Activated CD4-positive, alpha-beta T cell treated with anti-CD3 and anti-CD28 coated beads for 36 hours (primary cell): ENCODE results near the gene CHTOP. TPM values are rescaled to one million over a fixed set of nuclear protein-coding genes. Genes with fewer than 3 reads are reported as not detected.

ENCODE experiments used
- ATAC-seq: fragments of 200-7000 bp; cut with Tn5 transposase; one replicate; pipeline ENCODE4 v1.10.0; 2021; ENCODE audit warnings: mild to moderate bottlenecking, moderate library complexity
- CTCF ChIA-PET: fragments of 350-600 bp; sonication (Branson Sonifier 250); formaldehyde crosslinking; loops from one replicate; lab custom pipeline; 2021; ENCODE audit warnings: antibody characterized with exemption; lab: Charles Lee
- POLR2A ChIA-PET: fragments of 350-600 bp; sonication (Branson Sonifier 250); formaldehyde crosslinking; loops from one replicate; lab custom pipeline; 2021; ENCODE audit warnings: antibody characterized with exemption, inconsistent platforms; lab: Charles Lee
- DNase-seq: peaks from one replicate; pipeline ENCODE4 v3.0.0-alpha.2; 2020
- H3K27ac Mint-ChIP-seq: one replicate; pipeline ENCODE4 v1.8.0; 2021; ENCODE audit warnings: mixed read lengths
- H3K27me3 Mint-ChIP-seq: one replicate; pipeline ENCODE4 v1.8.0; 2021; ENCODE audit warnings: mixed read lengths
- H3K36me3 Mint-ChIP-seq: one replicate; pipeline ENCODE4 v1.8.0; 2021; ENCODE audit warnings: low read depth, mixed read lengths
- H3K4me1 Mint-ChIP-seq: one replicate; pipeline ENCODE4 v1.8.0; 2021; ENCODE audit warnings: mixed read lengths
- H3K4me3 Mint-ChIP-seq: one replicate; pipeline ENCODE4 v1.8.0; 2021; ENCODE audit warnings: mild to moderate bottlenecking, moderate library complexity, mixed read lengths
- H3K9me3 Mint-ChIP-seq: one replicate; pipeline ENCODE4 v1.8.0; 2021; ENCODE audit warnings: low read depth, mixed read lengths
- intact Hi-C, 2 experiments: fragments of 100-400 bp; cut with DNase I in 1 of 2; cut with micrococcal nuclease in 1 of 2; formaldehyde crosslinking; loops; one replicate each; pipeline versions ENCODE4 v1.14.2 to v1.15.1; 2022 to 2024; cut with DNase I, micrococcal nuclease
- total RNA-seq, 2 experiments: library from RNA; stranded (reverse); gene quantifications; one replicate each; pipeline ENCODE4 v1.2.3, GENCODE V29; 2021

Gene CHTOP
- total RNA-seq, 2 experiments from 2014 or later = 85.1 to 91.4 TPM

GRCh38 chr1:153602749-153603148 is 31.1 kb upstream of the CHTOP start:
- ATAC-seq (no peak), DNase-seq (no peak)
- CTCF ChIA-PET = interaction anchor here (1.7 kb wide), 1 partner anchor 20 kb away, joined by 5 read pairs; no protein-coding TSS in a partner anchor
- Mint-ChIP-seq H3K36me3 (no peaks in the 10 kb centered on the region), H3K9me3 (no peaks in the 10 kb centered on the region), H3K27ac (no peak overlapping the region), H3K4me1 (peaks cover 13% of the 10 kb centered on the region), H3K4me3 (no peak overlapping the region), H3K27me3 (no peaks in the 10 kb centered on the region)
- intact Hi-C loops = loop anchor here in 1 of 2 experiments (10.0 kb wide), 1 partner anchor 248 kb away; the partner anchor contains the start of gene S100A9
- POLR2A ChIA-PET = no interaction called here

DNA sequence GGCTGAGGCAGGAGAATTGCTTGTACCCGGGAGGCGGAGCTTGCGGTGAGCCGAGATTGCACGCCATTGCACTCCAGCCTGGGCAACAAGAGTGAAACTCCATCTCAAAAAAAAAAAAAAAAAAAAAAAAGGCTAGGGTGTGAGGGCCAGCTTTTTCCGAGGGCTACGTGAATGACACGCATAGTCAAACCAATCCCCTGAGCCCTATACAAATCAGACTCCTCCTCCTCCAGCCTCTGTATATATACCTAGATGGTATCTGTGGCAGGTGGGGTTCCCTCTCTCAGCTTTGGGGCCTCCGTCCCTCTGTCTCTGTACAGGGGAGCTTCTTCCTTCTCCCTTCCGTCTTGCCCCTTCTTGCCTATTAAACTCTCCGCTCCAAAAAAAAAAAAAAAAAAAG is 27.7 kb upstream of the CHTOP start:
- ChIA-PET POLR2A (no interaction called here), CTCF (interaction anchor here (1.6 to 2.6 kb wide), 3 partner anchors 8 to 95 kb away, joined by 5 to 11 read pairs (median 9); no protein-coding TSS in a partner anchor)
- Mint-ChIP-seq H3K4me1 (peaks cover 5% of the 10 kb centered on the region), H3K9me3 (no peaks in the 10 kb centered on the region), H3K27me3 (no peaks in the 10 kb centered on the region), H3K27ac (no peak overlapping the region), H3K4me3 (no peak overlapping the region), H3K36me3 (no peaks in the 10 kb centered on the region)
- intact Hi-C loops = loop anchor here in 1 of 2 experiments (10.0 kb wide), 1 partner anchor 251 kb away; the partner anchor contains the start of gene S100A9
- ATAC-seq (no peak), DNase-seq (no peak)

DNA sequence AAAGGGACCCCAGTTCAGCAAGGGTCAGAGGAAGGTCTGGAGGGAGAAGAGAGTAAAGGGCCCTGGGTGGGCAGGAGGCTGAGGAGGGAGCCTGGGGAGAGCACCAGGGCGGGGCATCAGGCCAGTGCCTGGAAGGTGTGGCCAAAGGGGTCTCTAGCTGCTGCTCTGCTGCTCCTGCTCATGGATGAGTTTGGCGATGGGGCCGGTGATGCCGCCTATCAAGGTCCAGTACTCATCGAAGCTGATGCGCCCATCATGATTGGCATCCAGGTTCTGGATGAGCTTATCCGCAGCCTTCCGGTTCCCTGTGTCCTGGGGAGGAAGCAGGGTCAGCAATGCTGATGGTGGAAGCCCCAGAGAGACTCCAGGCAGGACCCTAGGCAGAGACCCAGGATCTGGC is 26.5 kb upstream of the CHTOP start:
- no peaks in the 10 kb centered on the region for H3K27me3 Mint-ChIP-seq

GRCh38 chr1:153608089-153608682 is 25.7 kb upstream of the CHTOP start:
- ChIA-PET POLR2A (no interaction called here), CTCF (interaction anchor here (0.8 to 2.6 kb wide), 4 partner anchors 9 to 97 kb away, joined by 3 to 11 read pairs (median 7); no protein-coding TSS in a partner anchor)
- Mint-ChIP-seq H3K9me3 (no peaks in the 10 kb centered on the region), H3K27me3 (no peaks in the 10 kb centered on the region), H3K27ac (no peak overlapping the region), H3K4me1 (no peaks in the 10 kb centered on the region), H3K4me3 (no peak overlapping the region), H3K36me3 (no peaks in the 10 kb centered on the region)
- ATAC-seq = no peak
- no peak for DNase-seq
- intact Hi-C loops = loop anchor here in 1 of 2 experiments (10.0 kb wide), 1 partner anchor 253 kb away; the partner anchor contains the start of gene S100A9

More for the DNA sequence above, 26.5 kb upstream of the CHTOP start:
- no peak for DNase-seq
- ChIA-PET POLR2A (no interaction called here), CTCF (interaction anchor here (0.6 to 2.6 kb wide), 5 partner anchors 8 to 96 kb away, joined by 3 to 11 read pairs (median 5); no protein-coding TSS in a partner anchor)
- Mint-ChIP-seq H3K27ac (no peak overlapping the region), H3K9me3 (no peaks in the 10 kb centered on the region), H3K4me3 (no peak overlapping the region), H3K36me3 (no peaks in the 10 kb centered on the region), H3K4me1 (peaks cover 4% of the 10 kb centered on the region)
- intact Hi-C loops = loop anchor here in 1 of 2 experiments (10.0 kb wide), 1 partner anchor 253 kb away; the partner anchor contains the start of gene S100A9
- ATAC-seq = no peak

DNA sequence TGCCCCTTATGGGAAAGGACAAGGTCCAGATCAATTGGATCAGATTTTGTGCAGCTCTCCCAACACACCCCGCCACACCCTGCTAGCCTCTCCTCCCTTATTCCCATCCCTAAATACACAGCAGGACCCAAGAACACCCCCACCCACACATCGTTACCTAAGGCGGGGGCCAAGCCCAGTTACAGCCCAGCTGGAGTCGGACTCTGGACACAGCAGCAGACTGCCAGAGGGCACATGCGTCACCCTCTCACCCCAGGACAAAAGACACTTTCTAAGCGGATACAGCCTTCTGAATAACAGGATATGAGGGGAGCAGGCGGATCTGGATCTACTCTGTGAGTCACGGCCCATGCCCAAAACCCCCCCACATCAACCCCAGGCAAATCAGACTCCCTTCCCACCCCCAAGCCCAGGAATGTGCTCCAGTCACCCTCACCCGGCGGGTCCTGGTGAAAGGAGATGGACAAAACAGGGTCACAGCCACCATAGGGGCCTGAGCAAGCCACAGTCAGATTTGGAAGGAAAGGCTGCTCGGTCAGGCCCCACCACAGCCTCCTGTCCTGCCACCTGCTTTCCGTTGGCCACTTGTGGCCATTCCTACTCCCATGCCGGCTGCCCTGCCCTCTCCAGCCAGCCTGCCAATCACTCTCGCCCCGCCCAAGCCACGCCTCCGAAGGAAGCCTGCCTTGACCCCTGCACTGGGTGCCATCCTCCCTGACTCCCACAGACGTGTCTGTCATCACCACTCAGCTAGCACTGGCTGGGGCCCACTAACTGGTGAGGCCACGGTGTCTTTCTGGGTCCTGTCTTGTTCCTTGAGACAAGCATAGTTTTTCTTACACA is 24.9 kb upstream of the CHTOP start:
- CTCF ChIA-PET = interaction anchor here (2.3 to 2.6 kb wide), 2 partner anchors 8 to 98 kb away, joined by 9 to 11 read pairs; no protein-coding TSS in a partner anchor
- ATAC-seq (no peak), DNase-seq (no peak)
- intact Hi-C loops = loop anchor here in 1 of 2 experiments (10.0 kb wide), 1 partner anchor 254 kb away; the partner anchor contains the start of gene S100A9
- POLR2A ChIA-PET = no interaction called here
- Mint-ChIP-seq H3K4me3 (no peak overlapping the region), H3K27me3 (no peaks in the 10 kb centered on the region), H3K4me1 (no peaks in the 10 kb centered on the region), H3K36me3 (no peaks in the 10 kb centered on the region), H3K27ac (no peak overlapping the region), H3K9me3 (no peaks in the 10 kb centered on the region)

- H3K27me3 Mint-ChIP-seq = no peaks in the 10 kb centered on the region
- no peaks in the 10 kb centered on the region for H3K9me3 Mint-ChIP-seq
These were observed 24.3 kb upstream of the CHTOP start for GRCh38 chr1:153609585-153609907.

GRCh38 chr1:153610334-153610733 is 23.5 kb upstream of the CHTOP start:
- H3K4me1 Mint-ChIP-seq = no peaks in the 10 kb centered on the region
- no peak for DNase-seq
- ATAC-seq = no peak
- intact Hi-C loops = no loop called here
- no peaks in the 10 kb centered on the region for H3K9me3 Mint-ChIP-seq
- no peaks in the 10 kb centered on the region for H3K27me3 Mint-ChIP-seq
- no peaks in the 10 kb centered on the region for H3K36me3 Mint-ChIP-seq
- no peak overlapping the region for H3K4me3 Mint-ChIP-seq
- CTCF ChIA-PET = interaction anchor here (1.1 kb wide), 1 partner anchor 100 kb away, joined by 3 read pairs; no protein-coding TSS in a partner anchor
- no peak overlapping the region for H3K27ac Mint-ChIP-seq
- POLR2A ChIA-PET = no interaction called here

More at GRCh38 chr1:153609585-153609907, 24.3 kb upstream of the CHTOP start:
- no peak for ATAC-seq
- H3K36me3 Mint-ChIP-seq = no peaks in the 10 kb centered on the region
- no peak for DNase-seq
- no peak overlapping the region for H3K4me3 Mint-ChIP-seq
- CTCF ChIA-PET = no interaction called here
- intact Hi-C loops = loop anchor here in 1 of 2 experiments (10.0 kb wide), 1 partner anchor 255 kb away; the partner anchor contains the start of gene S100A9
- H3K27ac Mint-ChIP-seq = no peak overlapping the region
- POLR2A ChIA-PET = no interaction called here
- no peaks in the 10 kb centered on the region for H3K4me1 Mint-ChIP-seq

DNA sequence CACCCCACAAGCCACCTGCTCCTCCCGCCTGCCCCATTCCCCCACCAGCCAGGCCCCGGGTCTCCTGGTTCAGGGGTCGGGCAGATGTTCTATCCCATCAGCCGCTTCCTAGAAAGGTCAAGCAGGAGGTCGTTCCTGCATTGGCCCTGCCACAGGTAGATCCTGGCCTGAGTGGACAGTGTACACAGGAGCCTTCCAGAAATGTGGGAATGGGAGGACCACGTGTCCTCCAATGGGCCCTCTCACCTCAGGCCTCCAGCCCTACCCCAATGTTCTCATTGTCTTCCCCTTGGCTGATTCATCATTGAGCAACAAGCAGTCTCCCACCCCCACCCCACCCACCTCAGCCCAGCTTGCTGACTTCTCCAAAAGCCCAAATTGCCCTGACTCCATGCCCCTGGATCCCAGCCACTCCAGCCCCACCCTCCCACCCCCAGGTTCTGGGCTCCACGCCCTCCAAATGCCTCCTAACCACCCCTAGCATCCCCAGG is 23.0 kb upstream of the CHTOP start:
- Mint-ChIP-seq H3K36me3 (no peaks in the 10 kb centered on the region), H3K4me3 (no peak overlapping the region), H3K27me3 (no peaks in the 10 kb centered on the region), H3K9me3 (no peaks in the 10 kb centered on the region), H3K27ac (no peak overlapping the region), H3K4me1 (no peaks in the 10 kb centered on the region)
- intact Hi-C loops = no loop called here
- POLR2A ChIA-PET = no interaction called here
- DNase-seq (no peak), ATAC-seq (no peak)
- CTCF ChIA-PET = interaction anchor here (1.1 kb wide), 1 partner anchor 101 kb away, joined by 3 read pairs; no protein-coding TSS in a partner anchor

DNA sequence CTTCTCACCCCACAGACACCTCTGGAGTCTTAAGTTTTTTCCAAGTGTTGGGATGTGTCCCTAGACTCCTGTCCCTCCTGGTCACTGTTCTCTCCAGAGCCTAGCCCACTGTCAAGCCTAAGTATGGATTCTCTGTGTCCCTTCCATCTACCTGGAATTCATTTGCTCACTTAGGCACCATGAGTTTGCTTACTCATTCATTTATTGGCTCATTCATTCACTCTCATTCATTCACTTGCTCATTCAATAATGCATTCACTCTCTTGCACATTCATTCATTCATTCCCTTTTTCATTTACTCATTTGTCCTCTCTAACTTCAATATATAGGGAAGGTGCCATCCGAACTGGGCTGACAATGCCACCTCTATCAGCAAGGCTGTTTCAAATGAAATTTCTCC is 22.5 kb upstream of the CHTOP start:
- Mint-ChIP-seq H3K27ac (no peak overlapping the region), H3K4me1 (peaks cover 4% of the 10 kb centered on the region), H3K9me3 (no peaks in the 10 kb centered on the region), H3K36me3 (no peaks in the 10 kb centered on the region), H3K4me3 (no peak overlapping the region), H3K27me3 (no peaks in the 10 kb centered on the region)
- DNase-seq (no peak), ATAC-seq (no peak)
- CTCF ChIA-PET = interaction anchor here (0.6 to 1.1 kb wide), 2 partner anchors 11 to 101 kb away, joined by 3 to 4 read pairs; no protein-coding TSS in a partner anchor
- intact Hi-C loops = no loop called here
- POLR2A ChIA-PET = no interaction called here

GRCh38 chr1:153612111-153612754 is 21.6 kb upstream of the CHTOP start:
- Mint-ChIP-seq H3K9me3 (no peaks in the 10 kb centered on the region), H3K27ac (no peak overlapping the region), H3K36me3 (no peaks in the 10 kb centered on the region), H3K4me1 (peaks cover 13% of the 10 kb centered on the region), H3K27me3 (no peaks in the 10 kb centered on the region), H3K4me3 (no peak overlapping the region)
- intact Hi-C loops = no loop called here
- ATAC-seq (no peak), DNase-seq (no peak)
- CTCF ChIA-PET = interaction anchor here (0.6 to 1.0 kb wide), 4 partner anchors 10 to 102 kb away, joined by 3 to 5 read pairs (median 4); no protein-coding TSS in a partner anchor
- POLR2A ChIA-PET = interaction anchor here (0.6 kb wide), 1 partner anchor 102 kb away, joined by 3 read pairs; no protein-coding TSS in a partner anchor
